Endothelial cell of hepatic sinusoid (primary cell): ENCODE data around the gene DNM2.
"Not testable (repeated sequence)": the region's sequence is repeated elsewhere in the genome, so short reads cannot be mapped to it uniquely, and the experiment has no call there.

Experiments used
- in situ Hi-C: cut with HindIII; loops from 2 replicates; pipeline ENCODE4 v1.10.0; 2017; ENCODE audit warnings: low sequenced_read_pairs

DNM2 gene

GRCh38 chr19:10724573-10725071 lies 6.7 kb downstream of the DNM2 start:
- in situ Hi-C loops = no loop called here

- in situ Hi-C loops = no loop called here
Observed at GRCh38 chr19:10725415-10725814, 7.5 kb downstream of the DNM2 start.

- in situ Hi-C loops = no loop called here
Observed at GRCh38 chr19:10726268-10726667, 8.4 kb downstream of the DNM2 start.

- in situ Hi-C loops = no loop called here
Observed at GRCh38 chr19:10727685-10728201, 9.9 kb downstream of the DNM2 start.

- in situ Hi-C loops = no loop called here
Observed at GRCh38 chr19:10729411-10729810, 11.5 kb downstream of the DNM2 start.

- in situ Hi-C loops = no loop called here
Observed at GRCh38 chr19:10730932-10731331, 13.1 kb downstream of the DNM2 start.

- in situ Hi-C loops = no loop called here
Observed at GRCh38 chr19:10735741-10736140, 17.9 kb downstream of the DNM2 start.

GRCh38 chr19:10736189-10736588 lies 18.3 kb downstream of the DNM2 start:
- in situ Hi-C loops = no loop called here

- in situ Hi-C loops = no loop called here
Observed at GRCh38 chr19:10736916-10737551, 19.2 kb downstream of the DNM2 start.

- in situ Hi-C loops = no loop called here
Observed at GRCh38 chr19:10737722-10738121, 19.8 kb downstream of the DNM2 start.

- in situ Hi-C loops = no loop called here
Observed at GRCh38 chr19:10740798-10741197, 22.9 kb downstream of the DNM2 start.

GRCh38 chr19:10742476-10742875 lies 24.6 kb downstream of the DNM2 start:
- in situ Hi-C loops = no loop called here

- in situ Hi-C loops = no loop called here
Observed at GRCh38 chr19:10744253-10744798, 26.4 kb downstream of the DNM2 start.

GRCh38 chr19:10744801-10745293 lies 27.0 kb downstream of the DNM2 start:
- in situ Hi-C loops = no loop called here

- in situ Hi-C loops = not testable (repeated sequence)
Observed at GRCh38 chr19:10746437-10746836, 28.6 kb downstream of the DNM2 start.

- in situ Hi-C loops = no loop called here
Observed at GRCh38 chr19:10747271-10747670, 29.4 kb downstream of the DNM2 start.

- in situ Hi-C loops = no loop called here
Observed at GRCh38 chr19:10747674-10748073, 29.8 kb downstream of the DNM2 start.

- in situ Hi-C loops = no loop called here
Observed at GRCh38 chr19:10748195-10748926, 30.5 kb downstream of the DNM2 start.

- in situ Hi-C loops = no loop called here
Observed at GRCh38 chr19:10748927-10749434, 31.1 kb downstream of the DNM2 start.

GRCh38 chr19:10749435-10750384 lies 31.8 kb downstream of the DNM2 start:
- in situ Hi-C loops = no loop called here
